PC-9 (cell line): ENCODE data around the gene FSIP1. TPM values are rescaled to one million over a fixed set of nuclear protein-coding genes. Genes with fewer than 3 reads are reported as not detected.

Source experiments
- BruUV-seq: library from RNA; stranded (reverse); fragments of 400-500 nt; replicated peaks from 2 replicates; lab custom pipeline; 2021; lab: Mats Ljungman, UMichigan
- CTCF ChIA-PET: fragments of 300-600 bp; sonication (Branson Sonifier 250); formaldehyde crosslinking; loops from one replicate; lab custom pipeline; 2022; ENCODE audit warnings: antibody characterized with exemption; lab: Charles Lee
- POLR2A ChIA-PET: fragments of 300-600 bp; sonication (Branson Sonifier 250); formaldehyde crosslinking; loops from one replicate; lab custom pipeline; 2022; ENCODE audit warnings: antibody characterized with exemption; ENCODE audit not compliant: unreplicated experiment; lab: Charles Lee
- DNase-seq, 2 experiments: peaks; one replicate each; pipeline versions ENCODE4 v3.0.0 to v3.0.0-alpha.2; 2015 to 2022; ENCODE audit warnings: mixed read lengths in 1 of 2
- H2AFZ ChIP-seq: fragments of 200-600 bp; sonication (generic); 2 replicates; pipeline ENCODE4 v1.8.1; 2017; ENCODE audit warnings: antibody characterized with exemption
- H3F3A ChIP-seq: fragments of 200-600 bp; sonication (generic); 2 replicates; pipeline ENCODE4 v1.8.1; 2017; ENCODE audit warnings: antibody characterized with exemption, mild to moderate bottlenecking, low read depth; ENCODE audit not compliant: insufficient read depth
- H3K27ac ChIP-seq: fragments of 200-600 bp; sonication (generic); 2 replicates; pipeline ENCODE4 v1.6.1; 2016; ENCODE audit warnings: mixed run types
- H3K27me3 ChIP-seq: fragments of 200-600 bp; sonication (generic); 2 replicates; pipeline ENCODE4 v1.6.1; 2016; ENCODE audit warnings: low read depth, mixed run types; ENCODE audit not compliant: insufficient read depth
- H3K36me3 ChIP-seq: fragments of 200-600 bp; sonication (generic); 2 replicates; pipeline ENCODE4 v1.6.1; 2016; ENCODE audit warnings: low read depth, mixed run types
- H3K4me1 ChIP-seq: fragments of 200-600 bp; sonication (generic); replicated peaks from 2 replicates; pipeline ENCODE4 v1.6.1; 2016; ENCODE audit warnings: mixed run types; ENCODE audit not compliant: insufficient read depth
- H3K4me2 ChIP-seq: fragments of 200-600 bp; sonication (generic); 2 replicates; pipeline ENCODE4 v1.6.1; 2017; ENCODE audit warnings: mixed run types
- H3K4me3 ChIP-seq: fragments of 200-600 bp; sonication (generic); 2 replicates; pipeline ENCODE4 v1.6.1; 2016; ENCODE audit warnings: mixed run types
- H3K79me2 ChIP-seq: fragments of 200-600 bp; sonication (generic); 2 replicates; pipeline ENCODE4 v1.6.1; 2017; ENCODE audit warnings: low read depth, mixed run types
- H3K9me2 ChIP-seq: fragments of 200-600 bp; sonication (generic); 2 replicates; pipeline ENCODE4 v1.8.1; 2017; ENCODE audit warnings: mild to moderate bottlenecking; ENCODE audit not compliant: insufficient read depth
- H3K9me3 ChIP-seq: fragments of 200-600 bp; sonication (generic); 2 replicates; pipeline ENCODE4 v1.8.1; 2016; ENCODE audit warnings: low read depth; ENCODE audit not compliant: insufficient read depth
- H4K20me1 ChIP-seq: fragments of 200-600 bp; sonication (generic); 2 replicates; pipeline ENCODE4 v1.8.1; 2017; ENCODE audit not compliant: insufficient read depth
- EZH2 ChIP-seq: fragments of 200-600 bp; sonication (generic); IDR thresholded peaks from 2 replicates; pipeline ENCODE4 v1.8.0; 2017; ENCODE audit warnings: antibody characterized with exemption, low read depth
- intact Hi-C: fragments of 100-400 bp; cut with micrococcal nuclease; formaldehyde crosslinking; loops from one replicate; pipeline ENCODE4 v1.10.0; 2022; ENCODE audit not compliant: unreplicated experiment
- total RNA-seq: library from RNA; stranded (reverse); gene quantifications from 2 replicates; pipeline ENCODE4 v1.2.3, GENCODE V29; 2021
- TF ChIP-seq, protein P1 (sequence below): fragments of 200-600 bp; sonication (generic); conservative IDR thresholded peaks from 2 replicates; pipeline ENCODE4 v1.6.1; 2017; ENCODE audit warnings: mixed run types, antibody characterized with exemption, mild to moderate bottlenecking, moderate library complexity

The FSIP1 gene
- total RNA-seq, 1 experiment from 2014 or later: 1.2 TPM

DNA sequence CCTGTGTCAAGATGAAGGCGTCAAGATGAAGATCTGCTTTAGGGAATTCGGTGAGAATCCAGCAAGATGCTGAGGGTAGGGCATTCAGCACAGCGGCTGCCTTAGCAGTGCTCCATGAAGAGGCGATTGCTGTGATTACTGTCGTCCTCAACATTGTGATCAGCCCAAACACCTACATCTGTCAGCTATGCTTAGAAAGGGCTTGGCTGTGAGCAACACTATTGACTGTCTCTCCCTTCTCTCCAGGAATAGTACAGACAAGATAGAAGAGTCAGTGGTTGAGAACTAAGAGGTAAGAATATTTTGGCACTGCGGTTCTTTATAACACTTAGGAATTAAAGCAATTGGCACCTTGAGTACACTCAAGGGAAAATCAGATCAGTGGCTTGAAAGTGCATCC is 110.5 kb downstream of the FSIP1 start:
- TF ChIP-seq EZH2: no peak
- TF ChIP-seq, protein P1, sequence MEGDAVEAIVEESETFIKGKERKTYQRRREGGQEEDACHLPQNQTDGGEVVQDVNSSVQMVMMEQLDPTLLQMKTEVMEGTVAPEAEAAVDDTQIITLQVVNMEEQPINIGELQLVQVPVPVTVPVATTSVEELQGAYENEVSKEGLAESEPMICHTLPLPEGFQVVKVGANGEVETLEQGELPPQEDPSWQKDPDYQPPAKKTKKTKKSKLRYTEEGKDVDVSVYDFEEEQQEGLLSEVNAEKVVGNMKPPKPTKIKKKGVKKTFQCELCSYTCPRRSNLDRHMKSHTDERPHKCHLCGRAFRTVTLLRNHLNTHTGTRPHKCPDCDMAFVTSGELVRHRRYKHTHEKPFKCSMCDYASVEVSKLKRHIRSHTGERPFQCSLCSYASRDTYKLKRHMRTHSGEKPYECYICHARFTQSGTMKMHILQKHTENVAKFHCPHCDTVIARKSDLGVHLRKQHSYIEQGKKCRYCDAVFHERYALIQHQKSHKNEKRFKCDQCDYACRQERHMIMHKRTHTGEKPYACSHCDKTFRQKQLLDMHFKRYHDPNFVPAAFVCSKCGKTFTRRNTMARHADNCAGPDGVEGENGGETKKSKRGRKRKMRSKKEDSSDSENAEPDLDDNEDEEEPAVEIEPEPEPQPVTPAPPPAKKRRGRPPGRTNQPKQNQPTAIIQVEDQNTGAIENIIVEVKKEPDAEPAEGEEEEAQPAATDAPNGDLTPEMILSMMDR: no peak
- no peaks in the 10 kb centered on the region for H3K79me2 ChIP-seq
- intact Hi-C loops: no loop called here
- no peaks in the 10 kb centered on the region for H3K36me3 ChIP-seq
- POLR2A ChIA-PET: no interaction called here
- H3K9me2 ChIP-seq: no peaks in the 10 kb centered on the region
- no peak for DNase-seq
- no TSS peak for BruUV-seq
- H2AFZ ChIP-seq: no peak overlapping the region
- H3K27me3 ChIP-seq: no peaks in the 10 kb centered on the region
- CTCF ChIA-PET: no interaction called here
- H3K27ac ChIP-seq: no peak overlapping the region
- H3F3A ChIP-seq: no peaks in the 10 kb centered on the region
- no peaks in the 10 kb centered on the region for H4K20me1 ChIP-seq
- H3K4me2 ChIP-seq: no peak overlapping the region
- no peak overlapping the region for H3K4me3 ChIP-seq
- no peaks in the 10 kb centered on the region for H3K4me1 ChIP-seq
- no peaks in the 10 kb centered on the region for H3K9me3 ChIP-seq

DNA sequence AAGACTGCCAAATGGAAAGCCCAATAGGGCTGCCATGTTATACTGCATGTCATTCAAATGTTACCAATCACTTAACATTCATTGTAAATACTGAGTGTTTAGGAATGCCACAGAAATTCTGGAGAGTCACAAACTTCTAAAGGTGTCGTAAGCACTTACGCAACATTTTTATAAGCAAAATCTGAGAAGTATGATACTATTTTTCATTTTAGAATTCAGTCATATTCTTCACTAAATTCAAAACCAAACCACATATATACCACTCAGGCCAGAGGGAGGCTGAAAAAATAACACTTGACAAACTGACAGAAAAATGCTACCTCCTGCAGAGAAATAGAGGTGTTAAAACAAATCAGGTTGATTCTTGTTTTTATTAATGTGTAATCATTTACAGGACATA is 112.0 kb downstream of the FSIP1 start:
- no peak overlapping the region for H3K27ac ChIP-seq
- DNase-seq: no peak
- H3K9me3 ChIP-seq: no peaks in the 10 kb centered on the region
- BruUV-seq: no TSS peak
- no peak overlapping the region for H3K4me2 ChIP-seq
- TF ChIP-seq EZH2: no peak
- TF ChIP-seq, protein P1: no peak
- H3K9me2 ChIP-seq: no peaks in the 10 kb centered on the region
- H2AFZ ChIP-seq: no peak overlapping the region
- H3K4me3 ChIP-seq: no peak overlapping the region
- no peaks in the 10 kb centered on the region for H4K20me1 ChIP-seq
- no peaks in the 10 kb centered on the region for H3K27me3 ChIP-seq
- intact Hi-C loops: no loop called here
- H3F3A ChIP-seq: no peaks in the 10 kb centered on the region
- ChIA-PET CTCF (interaction anchor here (0.7 kb wide), 1 partner anchor 974 kb away, joined by 3 read pairs; no protein-coding TSS in a partner anchor), POLR2A (no interaction called here)
- H3K4me1 ChIP-seq: no peaks in the 10 kb centered on the region
- H3K36me3 ChIP-seq: no peaks in the 10 kb centered on the region
- H3K79me2 ChIP-seq: no peaks in the 10 kb centered on the region

DNA sequence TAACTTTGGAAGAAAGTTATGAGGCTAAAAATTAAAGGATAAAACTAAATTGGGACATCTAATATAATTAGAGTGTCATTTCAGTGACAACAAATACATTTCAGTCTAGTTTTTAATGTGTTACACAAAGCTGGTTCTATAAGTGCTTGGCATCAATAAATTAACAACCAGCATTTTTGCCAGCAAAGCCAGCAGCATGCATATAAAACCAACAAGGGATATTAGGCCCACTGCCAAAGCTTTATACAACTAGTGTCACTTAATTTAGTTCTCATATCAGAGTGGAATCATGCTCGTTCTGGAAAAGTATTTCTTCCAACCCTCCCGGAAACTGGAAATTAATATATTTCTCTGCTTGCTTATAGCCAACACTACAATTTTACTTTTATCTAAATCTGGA is 113.0 kb downstream of the FSIP1 start:
- ChIA-PET CTCF (no interaction called here), POLR2A (no interaction called here)
- no peaks in the 10 kb centered on the region for H3F3A ChIP-seq
- no peak for DNase-seq
- H3K4me1 ChIP-seq: no peaks in the 10 kb centered on the region
- H3K9me3 ChIP-seq: no peaks in the 10 kb centered on the region
- no peaks in the 10 kb centered on the region for H3K9me2 ChIP-seq
- no TSS peak for BruUV-seq
- H3K4me2 ChIP-seq: no peak overlapping the region
- no peak overlapping the region for H3K27ac ChIP-seq
- H3K27me3 ChIP-seq: no peaks in the 10 kb centered on the region
- H3K4me3 ChIP-seq: no peak overlapping the region
- no peaks in the 10 kb centered on the region for H3K36me3 ChIP-seq
- TF ChIP-seq, protein P1: no peak
- TF ChIP-seq EZH2: no peak
- no peak overlapping the region for H2AFZ ChIP-seq
- H4K20me1 ChIP-seq: no peaks in the 10 kb centered on the region
- intact Hi-C loops: no loop called here
- no peaks in the 10 kb centered on the region for H3K79me2 ChIP-seq
